ENCODE measurements around the gene SNTA1.

The SNTA1 gene

GRCh38 chr20:33359399-33360261 is 83.9 kb downstream of the SNTA1 start:
- Histone ChIP-seq H3K9me2 (ENCODE audit: low read depth, low read length) (no peaks in the 10 kb centered on the region), H3K4me1 (ENCODE audit: insufficient read depth, low read length, severe bottlenecking) (no peaks in the 10 kb centered on the region), H3K36me3 (ENCODE audit: insufficient read depth, low read length) (peaks cover 69% of the 10 kb centered on the region), H3K4me3 (ENCODE audit: low read depth, low read length, poor library complexity, severe bottlenecking) (no peak overlapping the region), H2AFZ (ENCODE audit: low read length) (no peak overlapping the region), H3K4me2 (ENCODE audit: low read length) (no peak overlapping the region), H3K79me2 (ENCODE audit: insufficient read depth, low read length) (no peaks in the 10 kb centered on the region), H3K9ac (ENCODE audit: low read length) (no peak overlapping the region), H3K27me3 (ENCODE audit: insufficient read depth, low read length) (no peaks in the 10 kb centered on the region), H3K9me3 (ENCODE audit: low read length) (no peaks in the 10 kb centered on the region), H3F3A (ENCODE audit: insufficient read depth, low read length) (no peaks in the 10 kb centered on the region), H3K27ac (ENCODE audit: low read depth, low read length, poor library complexity, severe bottlenecking) (no peak overlapping the region), H4K20me1 (ENCODE audit: insufficient read depth, low read length) (no peaks in the 10 kb centered on the region)
- TF ChIP-seq EZH2 (IDR thresholded peaks at IDR 0.05; ENCODE audit: borderline replicate concordance, low read length) (no peak), CTCF (IDR thresholded peaks at IDR 0.05; ENCODE audit: low read length) (no peak)
